GM12878 (cell line): ENCODE results near the gene COL1A2. TPM values are rescaled to one million over a fixed set of nuclear protein-coding genes. Genes with fewer than 3 reads are reported as not detected.

Source experiments
- ATAC-seq: fragments of 200-7000 bp; cut with Tn5 transposase; 3 replicates; pipeline ENCODE4 v1.9.1; 2020; ENCODE audit warnings: mild to moderate bottlenecking, moderate library complexity
- BruUV-seq: library from RNA; stranded (reverse); fragments of 400-500 nt; replicated peaks from 2 replicates; lab custom pipeline; 2021; lab: Mats Ljungman, UMichigan
- CTCF ChIA-PET: fragments of 300-600 bp; sonication (Branson Sonifier 250); formaldehyde crosslinking; extraction: SDS; loops from one replicate; lab custom pipeline; 2021; ENCODE audit warnings: inconsistent platforms; lab: Yijun Ruan, JAX
- POLR2A ChIA-PET: fragments of 350-600 bp; formaldehyde crosslinking; extraction: SDS; loops from one replicate; lab custom pipeline; 2021; ENCODE audit warnings: inconsistent platforms; lab: Charles Lee
- RAD21 ChIA-PET: fragments of 300-600 bp; sonication (Branson Sonifier 250); formaldehyde crosslinking; loops from one replicate; lab custom pipeline; 2023; ENCODE audit warnings: antibody characterized with exemption; ENCODE audit not compliant: unreplicated experiment; lab: Charles Lee
- SMC1A ChIA-PET: fragments of 300-600 bp; sonication (Branson Sonifier 250); formaldehyde crosslinking; loops from one replicate; lab custom pipeline; 2023; ENCODE audit not compliant: unreplicated experiment, uncharacterized antibody; lab: Charles Lee
- DNase-seq: peaks from one replicate; pipeline ENCODE4 v3.0.0-alpha.2; 2011; ENCODE audit warnings: low read depth, low spot score
- FAIRE-seq: peaks from 3 replicates; lab custom pipeline; 2011; peaks lifted over from hg19 to GRCh38; lab: Jason Lieb, UNC
- H2AFZ ChIP-seq: 2 replicates; pipeline ENCODE4 v1.6.0; 2011; ENCODE audit warnings: low read depth, low read length, control low read depth; ENCODE audit not compliant: control insufficient read depth
- H3K27ac ChIP-seq: 2 replicates; pipeline ENCODE4 v1.5.1; 2011; ENCODE audit warnings: control low read depth; ENCODE audit not compliant: control insufficient read depth, insufficient read depth
- H3K27me3 ChIP-seq, 2 experiments: replicated peaks in 1 of 2; 2 replicates each; pipeline versions ENCODE4 v1.6.0 to v1.6.1; 2011; ENCODE audit warnings: low read length in 1 of 2; ENCODE audit not compliant: control insufficient read depth in 2 of 2, insufficient read depth in 2 of 2
- H3K36me3 ChIP-seq, 2 experiments: 2 replicates each; pipeline ENCODE4 v1.5.1; 2011; ENCODE audit warnings: low read length in 1 of 2; ENCODE audit not compliant: control insufficient read depth in 2 of 2, insufficient read depth in 2 of 2
- H3K4me1 ChIP-seq: 2 replicates; pipeline ENCODE4 v1.6.1; 2011; ENCODE audit warnings: mild to moderate bottlenecking, low read length, moderate library complexity, mixed read lengths; ENCODE audit not compliant: control insufficient read depth, insufficient read depth
- H3K4me2 ChIP-seq: 2 replicates; pipeline ENCODE4 v1.6.0; 2011; ENCODE audit warnings: control low read depth; ENCODE audit not compliant: control insufficient read depth, insufficient read depth
- H3K4me3 ChIP-seq: fragments of 200-600 bp; sonication (generic); 2 replicates; pipeline ENCODE4 v1.5.1; 2016
- H3K79me2 ChIP-seq: 2 replicates; pipeline ENCODE4 v1.6.0; 2011; ENCODE audit warnings: low read length; ENCODE audit not compliant: control insufficient read depth, insufficient read depth
- H3K9ac ChIP-seq: 2 replicates; pipeline ENCODE4 v1.8.0; 2011; ENCODE audit warnings: low read length, control low read depth, mixed read lengths; ENCODE audit not compliant: control insufficient read depth, insufficient read depth
- H3K9me3 ChIP-seq: replicated peaks from 3 replicates; pipeline ENCODE4 v1.5.1; 2011; ENCODE audit warnings: mild to moderate bottlenecking, low read length; ENCODE audit not compliant: control insufficient read depth, insufficient read depth
- H4K20me1 ChIP-seq: 2 replicates; pipeline ENCODE4 v1.6.0; 2011; ENCODE audit not compliant: control insufficient read depth, insufficient read depth
- CEBPZ ChIP-seq: fragments of 150-350 bp; IDR thresholded peaks from 2 replicates; pipeline ENCODE4 v1.6.1; 2016; ENCODE audit warnings: low read depth, low read length
- CREB1 ChIP-seq: IDR thresholded peaks from 2 replicates; pipeline ENCODE4 v1.6.1; 2012; ENCODE audit warnings: low read depth, mild to moderate bottlenecking, inconsistent platforms
- CREM ChIP-seq: IDR thresholded peaks from 2 replicates; pipeline ENCODE4 v1.6.1; 2014; ENCODE audit warnings: antibody characterized with exemption, low read depth
- ESRRA ChIP-seq: IDR thresholded peaks from 2 replicates; pipeline ENCODE4 v1.6.1; 2012; ENCODE audit warnings: mild to moderate bottlenecking, low read length, improper control_type of control experiment
- MEF2B ChIP-seq: fragments of 450-650 bp; IDR thresholded peaks from 2 replicates; pipeline ENCODE4 v1.6.1; 2018; ENCODE audit warnings: mild to moderate bottlenecking, moderate library complexity; ENCODE audit not compliant: partially characterized antibody, poor library complexity, severe bottlenecking
- MYC ChIP-seq: IDR thresholded peaks from 2 replicates; pipeline ENCODE4 v1.6.1; 2011; ENCODE audit warnings: mild to moderate bottlenecking, low read length, moderate library complexity, inconsistent platforms; ENCODE audit not compliant: insufficient read depth, insufficient replicate concordance, insufficient read length, severe bottlenecking
- PAX5 ChIP-seq: IDR thresholded peaks from 2 replicates; pipeline ENCODE4 v1.6.1; 2011; ENCODE audit warnings: low read depth, low read length, borderline replicate concordance
- RAD51 ChIP-seq: fragments of 450-650 bp; IDR thresholded peaks from 2 replicates; pipeline ENCODE4 v1.6.1; 2016; ENCODE audit warnings: moderate library complexity, mild to moderate bottlenecking, inconsistent platforms
- SIX5 ChIP-seq: IDR thresholded peaks from 2 replicates; pipeline ENCODE4 v1.6.1; 2011; ENCODE audit warnings: mild to moderate bottlenecking, low read depth, low read length, moderate library complexity; ENCODE audit not compliant: severe bottlenecking
- STAT1 ChIP-seq: fragments of 450-650 bp; conservative IDR thresholded peaks from 2 replicates; pipeline ENCODE4 v1.6.1; 2014; ENCODE audit warnings: antibody characterized with exemption, mild to moderate bottlenecking
- STAT3 ChIP-seq: IDR thresholded peaks from 2 replicates; pipeline ENCODE4 v1.6.1; 2011; ENCODE audit warnings: low read depth, low read length, improper control_type of control experiment
- SUPT20H ChIP-seq: IDR thresholded peaks from 2 replicates; pipeline ENCODE4 v1.6.1; 2011; ENCODE audit warnings: low read depth, mild to moderate bottlenecking, low read length, moderate library complexity, borderline replicate concordance; ENCODE audit not compliant: control insufficient read depth
- TARDBP ChIP-seq: IDR thresholded peaks from 2 replicates; pipeline ENCODE4 v1.6.1; 2016; ENCODE audit warnings: borderline replicate concordance
- TBL1XR1 ChIP-seq: IDR thresholded peaks from 2 replicates; pipeline ENCODE4 v1.6.1; 2012; ENCODE audit warnings: low read depth, low read length, improper control_type of control experiment
- WGBS: methylation state at CpG from one replicate; pipeline ENCODE4 v1.1.6; 2016; ENCODE audit warnings: low lambda C conversion rate; ENCODE audit not compliant: insufficient replicate concordance, insufficient coverage; ENCODE audit errors: missing lambda C conversion rate; 5-methylcytosine and 5-hydroxymethylcytosine counted together
- in situ Hi-C: fragments of 300-500 bp; cut with MboI; formaldehyde crosslinking; loops from 9 replicates; pipeline ENCODE4 v1.14.3; 2018; ENCODE audit warnings: mixed read lengths
- intact Hi-C: fragments of 100-400 bp; cut with micrococcal nuclease; formaldehyde crosslinking; loops from one replicate; pipeline ENCODE4 v1.14.2; 2022; ENCODE audit not compliant: unreplicated experiment
- polyA plus RNA-seq, 11 experiments: library from polyadenylated mRNA; depleted of rRNA in 4 of 11; unstranded in 6 of 11; stranded (reverse) in 5 of 11; fragments of >200 nt; fragmentation: Nextera tagmentation in 4 of 11; fragmentation: Illumina TruSeq in 1 of 11; extraction: Ambion mirVana in 4 of 11; extraction: Trizol in 1 of 11; gene quantifications; 1 replicate in 1 of 11; 2 replicates in 10 of 11; pipeline versions ENCODE4 v1.2.1 to v1.2.3, GENCODE V29; 2011 to 2016; ENCODE audit warnings: inconsistent platforms in 2 of 11, missing spikeins in 2 of 11, low read depth in 1 of 11
- total RNA-seq, 4 experiments: library from RNA; depleted of rRNA in 3 of 4; stranded (reverse); fragments of >200 nt in 3 of 4; fragmentation: Illumina TruSeq in 1 of 4; extraction: Trizol in 1 of 4; gene quantifications; 2 replicates each; pipeline versions ENCODE4 v1.2.1 to v1.2.3, GENCODE V29; 2013 to 2021

Gene COL1A2
- total and polyA plus RNA-seq, 10 of the 15 experiments (the other 5 are each of a cell fraction or from before 2014, with no cell fraction given) = 0.03 to 2.5 (median 0.76) TPM; not detected in 4

DNA sequence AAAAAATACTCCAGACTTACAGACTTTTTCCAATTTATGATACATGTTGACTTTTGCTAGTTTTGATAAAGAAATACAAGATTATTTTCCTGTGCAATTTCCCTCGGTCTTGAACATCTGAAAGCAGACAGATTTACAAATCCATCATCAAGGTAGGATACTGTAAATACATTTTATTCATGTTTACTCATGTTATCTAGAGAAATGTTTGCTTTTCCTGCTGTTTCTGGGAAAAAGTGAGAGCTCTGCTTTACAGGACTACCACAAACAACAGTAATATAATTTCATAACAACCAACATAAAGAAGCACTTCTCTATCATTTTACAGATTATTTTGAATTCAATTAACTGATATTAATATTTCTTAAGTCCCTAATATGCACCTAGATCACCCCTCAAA, 83.2 kb downstream of the COL1A2 start:
- no peak for FAIRE-seq
- in situ Hi-C loops = no loop called here
- no TSS peak for BruUV-seq

More for the DNA sequence above, 83.2 kb downstream of the COL1A2 start:
- H3K9me3 ChIP-seq = no peaks in the 10 kb centered on the region
- no peak for TF ChIP-seq TBL1XR1
- no peak for TF ChIP-seq RAD51
- no peak for TF ChIP-seq ESRRA
- TF ChIP-seq MYC = no peak
- no peak for TF ChIP-seq STAT1
- no peak for TF ChIP-seq STAT3
- no peak for TF ChIP-seq TARDBP
- no peak for TF ChIP-seq MEF2B
- no peak for TF ChIP-seq CEBPZ
- TF ChIP-seq PAX5 = no peak
- TF ChIP-seq SIX5 = no peak
- TF ChIP-seq SUPT20H = no peak
- TF ChIP-seq CREB1 = no peak
- no peak for TF ChIP-seq CREM
- TF ChIP-seq, all 136 proteins: peak for 0
- DNase-seq (no peak), ATAC-seq (no peak)
- Histone ChIP-seq H3K9ac (no peak overlapping the region), H3K4me3 (no peak overlapping the region), H3K79me2 (no peaks in the 10 kb centered on the region), H3K36me3 (no peaks in the 10 kb centered on the region), H2AFZ (no peak overlapping the region), H4K20me1 (no peaks in the 10 kb centered on the region), H3K27me3 (no peaks in the 10 kb centered on the region; a peak in 1 of 4 replicates), H3K4me2 (no peak overlapping the region), H3K27ac (no peak overlapping the region), H3K4me1 (no peaks in the 10 kb centered on the region)
- POLR2A ChIA-PET = no interaction called here
- WGBS = 5% methylated on average over 1 of the region's 1 CpG
- RAD21 ChIA-PET = no interaction called here
- SMC1A ChIA-PET = interaction anchor here (1.2 to 1.3 kb wide), 2 partner anchors 9 to 587 kb away, joined by 3 read pairs; no protein-coding TSS in a partner anchor
- CTCF ChIA-PET = no interaction called here
- intact Hi-C loops = no loop called here
